Bone marrow (tissue), 2 donors: ENCODE results near the gene KYNU.
"Not testable (repeated sequence)": the region's sequence is repeated elsewhere in the genome, so short reads cannot be mapped to it uniquely, and the experiment has no call there.

Experiments used
- DNase-seq, 2 donors: peaks; one replicate each; lab custom pipeline; 2025; lab: John Stamatoyannopoulos, UW

The KYNU gene

GRCh38 chr2:143088388-143088787 is 210.9 kb downstream of the KYNU start:
- DNase-seq: no peak

- not testable (repeated sequence) for DNase-seq
Measured at GRCh38 chr2:143089520-143089919, 212.1 kb downstream of the KYNU start.
